Skeletal muscle satellite cell (primary cell): Measurements from ENCODE around the gene SYDE2.
"Not testable (repeated sequence)": the region's sequence is repeated elsewhere in the genome, so short reads cannot be mapped to it uniquely, and the experiment has no call there.

Experiments
- H3K27me3 ChIP-seq: 2 replicates; pipeline ENCODE4 v1.7.0; 2013; ENCODE audit warnings: low read length; ENCODE audit not compliant: control insufficient read depth, insufficient read depth
- H3K36me3 ChIP-seq: 2 replicates; pipeline ENCODE4 v1.7.0; 2013; ENCODE audit warnings: mild to moderate bottlenecking, control low read depth, low read length; ENCODE audit not compliant: insufficient read depth
- H3K4me1 ChIP-seq: 2 replicates; pipeline ENCODE4 v1.7.0; 2013; ENCODE audit warnings: low read length; ENCODE audit not compliant: control insufficient read depth, insufficient read depth
- H3K4me2 ChIP-seq: 2 replicates; pipeline ENCODE4 v1.7.0; 2013; ENCODE audit warnings: mild to moderate bottlenecking, low read length
- H3K4me3 ChIP-seq: 2 replicates; pipeline ENCODE4 v1.7.0; 2013; ENCODE audit warnings: low read length
- H3K9ac ChIP-seq: 2 replicates; pipeline ENCODE4 v1.7.0; 2013; ENCODE audit warnings: mild to moderate bottlenecking, low read depth, low read length, moderate library complexity
- H3K9me3 ChIP-seq: replicated peaks from 2 replicates; pipeline ENCODE4 v1.7.0; 2013; ENCODE audit warnings: mild to moderate bottlenecking, control low read depth, low read length

SYDE2 gene

DNA sequence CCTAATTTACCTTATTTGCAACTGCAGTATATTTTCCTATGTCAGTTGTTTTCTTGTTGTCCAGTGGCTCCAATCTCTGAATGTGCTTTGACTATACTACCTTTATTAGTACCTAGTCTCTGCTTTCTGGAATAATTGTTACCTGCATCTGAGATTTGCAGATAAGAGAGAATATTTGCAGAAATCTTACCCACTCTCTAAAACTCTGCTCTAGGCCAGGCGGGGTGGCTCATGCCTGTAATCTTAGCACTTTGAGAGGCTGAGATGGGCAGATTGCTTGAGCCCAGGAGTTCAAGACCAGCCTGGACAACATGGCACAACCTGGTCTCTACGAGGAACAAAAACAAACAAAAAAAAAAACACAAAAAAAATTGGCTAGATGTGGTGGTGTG, 2.0 kb upstream of the SYDE2 start:
- H3K4me2 ChIP-seq, result no peak overlapping the region
- H3K36me3 ChIP-seq, result no peaks in the 10 kb centered on the region
- H3K27me3 ChIP-seq, result no peaks in the 10 kb centered on the region
- H3K9me3 ChIP-seq, result no peaks in the 10 kb centered on the region
- peaks cover 38% of the 10 kb centered on the region for H3K4me1 ChIP-seq
- H3K9ac ChIP-seq, result no peak overlapping the region
- no peak overlapping the region for H3K4me3 ChIP-seq

GRCh38 chr1:85202092-85202863, 1.5 kb upstream of the SYDE2 start:
- H3K4me3 ChIP-seq, result peak overlapping the region; percentile 93
- H3K9me3 ChIP-seq, result no peaks in the 10 kb centered on the region
- no peaks in the 10 kb centered on the region for H3K36me3 ChIP-seq
- peak overlapping the region; percentile 92 for H3K9ac ChIP-seq
- peaks cover 38% of the 10 kb centered on the region for H3K4me1 ChIP-seq
- no peaks in the 10 kb centered on the region for H3K27me3 ChIP-seq
- H3K4me2 ChIP-seq, result peak overlapping the region; percentile 97

DNA sequence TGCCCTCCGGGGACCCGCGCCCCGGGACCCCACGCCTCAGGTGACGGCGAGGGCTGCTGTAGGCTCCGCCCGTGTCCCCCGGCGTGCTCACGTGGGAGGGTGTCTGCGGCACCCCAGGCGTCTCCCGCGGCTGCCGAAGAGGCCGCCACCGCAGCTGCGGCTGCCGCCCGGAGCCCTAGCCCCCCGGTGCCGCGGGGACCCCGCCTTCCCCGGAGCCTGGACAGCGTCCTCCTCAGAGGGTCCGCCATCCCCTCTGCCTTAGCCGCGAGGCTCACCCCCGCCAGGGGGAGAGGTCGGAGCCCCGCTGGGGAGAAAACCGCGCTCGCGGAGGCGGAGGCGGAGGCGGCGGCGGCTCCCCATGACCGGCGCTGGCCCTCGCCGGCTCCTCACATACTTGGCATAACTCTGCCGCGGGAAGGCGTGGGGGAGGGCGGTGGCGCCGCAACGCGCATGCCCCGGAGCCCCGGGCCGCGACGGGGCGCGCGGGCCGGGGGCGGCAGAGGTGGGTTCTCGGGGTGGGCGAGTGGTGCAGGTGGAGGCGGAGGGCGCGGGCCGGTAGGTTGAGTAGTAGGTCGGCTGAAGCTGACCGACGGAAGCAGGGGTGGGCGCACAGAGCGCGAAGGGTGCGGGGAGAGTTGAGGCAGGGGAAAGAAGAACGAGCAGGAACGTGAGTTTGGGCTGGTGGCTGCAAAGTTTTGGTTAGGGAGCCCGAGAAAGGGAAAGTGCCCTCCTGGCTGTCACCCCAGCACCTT, 700 bp upstream of the SYDE2 start:
- Histone ChIP-seq H3K9ac (peak overlapping the region; percentile 92), H3K4me1 (peaks cover 38% of the 10 kb centered on the region), H3K4me3 (peak overlapping the region; percentile 93), H3K4me2 (peak overlapping the region; percentile 97), H3K9me3 (no peaks in the 10 kb centered on the region), H3K27me3 (no peaks in the 10 kb centered on the region), H3K36me3 (no peaks in the 10 kb centered on the region)

DNA sequence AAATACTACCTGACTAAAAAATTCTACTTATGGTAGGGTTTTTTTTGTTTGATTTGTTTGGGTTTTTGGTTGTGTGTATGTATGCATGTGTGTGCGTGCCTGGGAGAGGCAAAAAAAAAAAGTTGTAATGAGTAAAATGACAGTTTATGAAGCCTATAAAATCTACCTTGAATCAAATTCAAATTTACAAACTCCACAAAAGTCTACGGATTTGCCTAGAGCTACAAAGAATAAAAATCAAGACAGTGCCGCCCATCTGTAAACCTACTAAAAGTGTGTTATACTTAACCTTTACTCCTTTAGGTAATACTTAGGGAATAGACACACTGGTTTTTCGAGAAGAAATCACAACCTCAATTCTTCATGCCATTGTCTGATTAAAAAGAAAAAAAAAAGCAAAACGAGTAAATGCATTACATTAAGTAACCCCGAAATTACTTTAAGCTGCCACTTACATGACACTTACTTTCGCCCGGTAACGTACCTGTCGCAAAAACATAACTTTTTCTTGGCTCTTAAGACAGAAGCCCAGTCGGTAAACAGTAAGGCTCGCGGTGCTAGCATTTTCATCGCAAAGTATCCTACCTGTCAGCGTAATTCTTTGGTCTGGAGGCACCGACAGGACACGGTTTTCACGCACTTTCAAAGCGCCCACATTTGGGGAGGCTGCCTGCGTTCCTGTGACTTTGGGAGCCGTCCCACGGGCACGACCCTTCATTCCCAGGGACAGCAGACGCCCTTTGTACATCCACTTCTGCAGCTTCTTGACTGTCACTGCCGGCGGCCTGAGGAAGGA, 951 bp downstream of the SYDE2 start:
- H3K27me3 ChIP-seq, result no peaks in the 10 kb centered on the region
- H3K9me3 ChIP-seq, result no peaks in the 10 kb centered on the region
- peak overlapping the region; percentile 97 for H3K4me2 ChIP-seq
- H3K4me3 ChIP-seq, result peak overlapping the region; percentile 93
- H3K9ac ChIP-seq, result peak overlapping the region; percentile 92
- no peaks in the 10 kb centered on the region for H3K36me3 ChIP-seq
- peaks cover 36% of the 10 kb centered on the region for H3K4me1 ChIP-seq

DNA sequence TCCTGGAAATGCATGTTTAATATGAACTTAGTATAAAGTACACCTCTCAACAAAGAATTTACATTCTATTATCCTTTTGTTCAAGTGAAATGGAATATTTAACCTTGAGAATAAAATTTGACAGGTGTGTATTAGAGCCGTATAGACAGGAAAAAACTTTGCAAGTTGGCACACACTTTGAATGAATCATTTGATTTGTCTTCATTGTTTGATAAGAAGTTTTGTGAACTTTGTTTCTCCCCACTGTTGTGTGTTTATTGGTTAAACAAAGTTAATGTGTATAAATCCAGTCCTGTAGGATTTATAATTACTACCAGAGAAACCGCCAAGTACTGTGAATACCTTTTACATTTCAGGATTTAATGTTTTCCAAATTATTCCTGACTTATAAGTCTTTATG, 2.0 kb downstream of the SYDE2 start:
- Histone ChIP-seq H3K36me3 (no peaks in the 10 kb centered on the region), H3K4me1 (peaks cover 26% of the 10 kb centered on the region), H3K9me3 (no peaks in the 10 kb centered on the region), H3K4me3 (no peak overlapping the region), H3K9ac (no peak overlapping the region), H3K4me2 (peak overlapping the region; percentile 97), H3K27me3 (no peaks in the 10 kb centered on the region)

- Histone ChIP-seq H3K4me3 (no peak overlapping the region), H3K27me3 (no peaks in the 10 kb centered on the region), H3K9ac (no peak overlapping the region)
Measured at GRCh38 chr1:85196358-85196757, 4.5 kb downstream of the SYDE2 start.

DNA sequence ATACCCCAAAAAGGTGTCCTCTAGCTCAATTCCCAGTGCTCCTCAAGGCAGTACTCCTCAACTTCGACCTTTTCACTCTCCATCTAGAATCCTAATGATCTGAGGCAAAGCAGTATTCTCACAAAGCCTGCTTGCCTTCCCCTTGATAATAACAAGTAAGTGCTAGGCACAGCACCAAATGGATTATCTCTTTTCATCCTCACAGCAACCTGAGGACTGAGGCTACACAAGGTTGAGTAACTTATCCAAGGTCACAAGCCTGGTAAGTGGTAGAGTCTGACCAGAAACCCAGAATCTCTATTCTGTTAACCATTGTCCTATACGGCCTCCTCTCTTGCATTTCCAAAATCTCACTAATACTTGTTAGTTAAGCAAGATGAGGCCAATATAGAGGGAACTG, 5.1 kb downstream of the SYDE2 start:
- Histone ChIP-seq H3K27me3 (no peaks in the 10 kb centered on the region), H3K4me1 (peaks cover 4% of the 10 kb centered on the region), H3K4me3 (no peak overlapping the region), H3K36me3 (no peaks in the 10 kb centered on the region), H3K4me2 (no peak overlapping the region), H3K9ac (no peak overlapping the region), H3K9me3 (no peaks in the 10 kb centered on the region)

More at GRCh38 chr1:85196358-85196757, 4.5 kb downstream of the SYDE2 start:
- Histone ChIP-seq H3K36me3 (no peaks in the 10 kb centered on the region), H3K4me1 (peaks cover 4% of the 10 kb centered on the region), H3K9me3 (no peaks in the 10 kb centered on the region), H3K4me2 (no peak overlapping the region)

DNA sequence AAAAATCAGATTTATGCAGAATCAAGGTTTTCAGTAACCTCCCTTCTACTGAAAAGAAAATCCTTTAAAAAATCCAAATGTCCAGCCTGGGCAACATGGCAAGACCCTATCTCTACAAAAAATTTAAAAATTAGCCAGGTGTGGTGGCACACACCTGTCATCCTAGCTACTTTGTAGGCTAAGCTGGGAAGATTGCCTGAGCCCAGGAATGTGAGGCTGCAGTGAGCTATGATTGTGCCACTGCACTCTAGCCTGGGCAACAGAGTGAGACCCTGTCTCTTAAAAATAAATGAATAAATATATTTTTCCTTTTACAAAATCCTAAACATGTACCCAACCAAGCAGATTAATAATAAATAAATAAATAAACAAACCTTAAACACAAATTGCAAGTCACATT, 8.7 kb downstream of the SYDE2 start:
- not testable (repeated sequence) for H3K4me2 ChIP-seq, H3K9ac ChIP-seq, H3K4me1 ChIP-seq, H3K4me3 ChIP-seq, H3K9me3 ChIP-seq, H3K36me3 ChIP-seq, H3K27me3 ChIP-seq

GRCh38 chr1:85189120-85189519, 11.7 kb downstream of the SYDE2 start:
- no peaks in the 10 kb centered on the region for H3K4me1 ChIP-seq
- H3K36me3 ChIP-seq, result no peaks in the 10 kb centered on the region

GRCh38 chr1:85188530-85188929, 12.3 kb downstream of the SYDE2 start:
- Histone ChIP-seq H3K4me1 (no peaks in the 10 kb centered on the region), H3K27me3 (no peaks in the 10 kb centered on the region), H3K4me2 (no peak overlapping the region), H3K36me3 (no peaks in the 10 kb centered on the region), H3K4me3 (no peak overlapping the region), H3K9ac (no peak overlapping the region), H3K9me3 (no peaks in the 10 kb centered on the region)

More at GRCh38 chr1:85189120-85189519, 11.7 kb downstream of the SYDE2 start:
- Histone ChIP-seq H3K4me3 (no peak overlapping the region), H3K9me3 (no peaks in the 10 kb centered on the region), H3K27me3 (no peaks in the 10 kb centered on the region), H3K4me2 (no peak overlapping the region), H3K9ac (no peak overlapping the region)

GRCh38 chr1:85187021-85187420, 13.8 kb downstream of the SYDE2 start:
- H3K4me3 ChIP-seq, H3K9ac ChIP-seq, H3K36me3 ChIP-seq, H3K9me3 ChIP-seq, H3K27me3 ChIP-seq, H3K4me2 ChIP-seq, H3K4me1 ChIP-seq: not testable (repeated sequence)
